NCI-H1417 (cell line): ENCODE data around the gene CCDC141.
"Not testable (repeated sequence)": the region's sequence is repeated elsewhere in the genome, so short reads cannot be mapped to it uniquely, and the experiment has no call there.

ENCODE experiments used
- DNase-seq, 3 experiments: peaks; one replicate each; lab custom pipeline; 2025; lab: John Stamatoyannopoulos, UW

The CCDC141 gene

GRCh38 chr2:179036353-179036905, 13.5 kb downstream of the CCDC141 start:
- no peak for DNase-seq

- DNase-seq, result no peak
Observed at GRCh38 chr2:179031731-179032408, 18.1 kb downstream of the CCDC141 start.

DNA sequence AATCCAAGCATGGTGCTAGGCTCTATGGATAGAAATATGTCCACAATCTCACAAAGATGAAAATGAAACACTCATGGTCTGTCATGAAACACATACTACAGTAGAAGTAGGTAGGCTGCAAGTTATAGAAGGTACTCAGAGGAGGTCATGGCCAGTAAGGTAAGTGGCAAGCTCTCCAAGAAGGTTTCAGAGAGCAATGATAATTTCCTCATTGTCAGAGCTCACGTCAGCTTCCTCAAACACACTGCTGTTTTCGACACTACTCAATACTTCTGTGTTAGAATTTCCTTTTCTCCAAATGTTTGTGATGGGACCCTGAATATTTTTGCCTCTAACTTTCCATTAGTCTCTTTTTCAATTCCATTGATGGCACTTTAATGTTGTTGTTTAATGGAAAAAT, 25.5 kb downstream of the CCDC141 start:
- no peak for DNase-seq

GRCh38 chr2:179022685-179023084, 27.3 kb downstream of the CCDC141 start:
- no peak for DNase-seq

DNA sequence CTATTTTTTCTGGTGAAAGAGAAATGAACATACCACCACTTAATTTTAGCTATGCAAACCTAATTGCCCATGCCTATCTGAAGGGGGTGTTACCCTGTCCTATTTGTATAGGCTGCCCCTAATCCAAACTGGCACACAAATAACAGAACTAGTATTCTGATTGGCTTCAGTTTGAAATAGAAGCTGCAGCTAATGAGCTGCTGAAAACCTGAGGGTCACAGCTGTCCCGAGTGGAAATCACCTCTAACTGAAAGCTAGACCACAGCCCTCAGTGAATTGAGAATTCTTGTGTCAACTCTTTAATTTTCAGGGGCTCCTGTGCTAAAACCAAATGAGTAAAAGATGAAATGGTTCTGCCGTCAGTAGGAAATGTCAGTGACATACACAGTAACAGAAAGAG, 28.7 kb downstream of the CCDC141 start:
- DNase-seq, result no peak

DNA sequence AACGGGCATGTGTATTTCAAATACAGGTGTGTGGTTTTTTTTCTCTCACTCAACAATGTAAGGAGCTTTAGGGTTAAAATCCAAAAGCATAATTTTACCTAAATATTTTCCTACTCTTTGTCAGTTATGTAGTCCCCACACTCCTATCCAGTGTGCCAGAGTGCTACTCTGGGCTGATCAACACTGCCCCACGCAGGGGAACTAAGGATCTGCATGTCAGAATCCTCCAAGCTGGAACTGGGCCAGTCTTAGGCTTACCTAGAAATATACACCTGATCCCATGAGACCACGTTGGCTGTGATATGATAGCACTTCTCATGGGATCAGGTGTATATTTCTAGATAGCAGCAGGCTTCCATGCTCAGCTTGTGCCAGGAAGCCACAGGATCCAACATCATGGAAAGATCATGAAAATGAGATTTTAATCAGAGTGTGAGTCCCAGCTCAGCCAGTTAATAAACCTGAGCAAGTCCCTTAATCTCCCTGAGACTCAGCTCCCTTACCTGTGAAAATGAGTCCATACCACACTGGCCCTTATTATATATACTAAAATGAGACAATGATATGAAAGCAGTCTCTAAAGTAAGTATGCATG, 29.7 kb downstream of the CCDC141 start:
- peak; percentile 21 to 65 (median 58) for DNase-seq

GRCh38 chr2:179019260-179019659, 30.7 kb downstream of the CCDC141 start:
- no peak for DNase-seq

GRCh38 chr2:179017773-179018357, 32.1 kb downstream of the CCDC141 start:
- no peak for DNase-seq

DNA sequence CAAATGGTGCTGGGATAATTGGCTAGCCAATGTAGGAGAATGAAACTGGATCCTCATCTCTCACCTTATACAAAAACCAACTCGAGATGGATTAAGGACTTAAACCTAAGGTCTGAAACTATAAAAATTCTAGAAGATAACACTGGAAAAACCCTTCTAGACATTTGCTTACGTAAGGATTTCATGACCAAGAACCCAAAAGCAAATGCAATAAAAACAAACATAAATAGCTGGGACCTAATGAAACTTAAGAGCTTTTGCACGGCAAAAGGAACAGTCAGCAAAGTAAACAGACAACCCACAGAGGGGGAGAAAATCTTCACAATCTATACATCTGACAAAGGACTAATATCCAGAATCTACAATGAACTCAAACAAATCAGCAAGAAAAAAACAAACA, 35.7 kb downstream of the CCDC141 start:
- not testable (repeated sequence) for DNase-seq

DNA sequence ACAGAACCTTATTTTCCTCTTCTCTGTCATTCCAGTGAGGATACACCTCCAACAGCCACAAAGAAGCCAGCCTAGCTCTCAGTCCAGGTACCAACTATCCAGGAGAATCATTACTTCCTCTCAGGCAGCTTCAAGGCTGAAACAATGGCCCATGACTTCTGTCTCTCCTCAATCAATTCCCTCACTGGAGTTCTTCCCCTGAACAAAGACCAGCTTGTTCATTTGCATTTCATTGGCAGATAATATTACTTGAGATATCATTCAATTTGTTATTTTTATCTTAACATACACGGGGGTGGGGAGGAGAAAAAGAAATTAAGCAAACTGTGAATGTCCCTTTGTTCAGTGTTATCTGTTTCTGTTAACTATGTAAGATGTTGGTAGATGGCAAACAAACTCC, 44.0 kb downstream of the CCDC141 start:
- DNase-seq, result no peak

GRCh38 chr2:178999476-178999875, 50.5 kb downstream of the CCDC141 start:
- DNase-seq, result no peak

DNA sequence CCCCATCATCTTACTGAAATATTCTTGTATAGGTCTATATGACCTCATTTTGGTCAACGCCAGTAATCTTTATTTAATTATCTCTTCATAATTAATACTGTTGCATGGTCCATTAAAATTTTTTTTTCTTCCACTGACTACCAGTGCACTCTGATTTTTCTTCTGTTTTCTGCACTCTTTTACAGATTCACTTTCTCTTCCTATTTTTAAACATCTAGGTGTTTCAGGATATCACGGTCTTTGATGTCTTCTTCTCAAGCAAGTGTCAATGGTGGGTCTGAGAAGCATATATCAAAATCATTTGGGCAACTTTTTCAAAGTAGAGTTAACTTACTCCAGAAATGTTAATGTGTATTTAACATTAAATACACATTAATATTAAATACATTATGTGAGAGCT, 51.4 kb downstream of the CCDC141 start:
- DNase-seq, result no peak

DNA sequence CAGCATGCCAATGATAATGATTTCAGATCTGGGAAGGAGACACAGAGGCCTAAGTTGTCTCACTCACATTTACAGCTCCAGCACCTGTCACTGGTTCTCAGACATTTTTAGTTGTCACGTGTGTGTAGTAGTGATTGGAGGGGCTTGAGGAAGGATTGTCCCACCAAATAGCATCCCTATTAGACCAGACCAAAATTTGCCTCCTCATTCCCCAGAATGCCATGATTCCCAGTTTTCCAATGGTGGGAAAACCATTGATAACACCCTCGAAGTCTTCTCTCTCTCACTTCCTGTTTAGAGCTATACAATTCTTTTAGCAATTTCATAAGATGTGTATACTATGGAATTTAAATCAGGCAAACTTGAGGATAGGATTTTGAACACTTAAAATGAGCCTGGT, 52.5 kb downstream of the CCDC141 start:
- no peak for DNase-seq

GRCh38 chr2:178997067-178997466, 52.9 kb downstream of the CCDC141 start:
- no peak for DNase-seq

- DNase-seq, result no peak
Observed at GRCh38 chr2:178994264-178994663, 55.7 kb downstream of the CCDC141 start.

- DNase-seq, result no peak
Observed at GRCh38 chr2:178993788-178994187, 56.1 kb downstream of the CCDC141 start.

GRCh38 chr2:178992719-178993118, 57.2 kb downstream of the CCDC141 start:
- DNase-seq, result peak in 1 of 3 experiments; percentile 12

- no peak for DNase-seq
Observed at GRCh38 chr2:178990533-178991241, 59.2 kb downstream of the CCDC141 start.

GRCh38 chr2:178989424-178989823, 60.5 kb downstream of the CCDC141 start:
- not testable (repeated sequence) for DNase-seq

- not testable (repeated sequence) for DNase-seq
Observed at GRCh38 chr2:178982652-178983051, 67.3 kb downstream of the CCDC141 start.

DNA sequence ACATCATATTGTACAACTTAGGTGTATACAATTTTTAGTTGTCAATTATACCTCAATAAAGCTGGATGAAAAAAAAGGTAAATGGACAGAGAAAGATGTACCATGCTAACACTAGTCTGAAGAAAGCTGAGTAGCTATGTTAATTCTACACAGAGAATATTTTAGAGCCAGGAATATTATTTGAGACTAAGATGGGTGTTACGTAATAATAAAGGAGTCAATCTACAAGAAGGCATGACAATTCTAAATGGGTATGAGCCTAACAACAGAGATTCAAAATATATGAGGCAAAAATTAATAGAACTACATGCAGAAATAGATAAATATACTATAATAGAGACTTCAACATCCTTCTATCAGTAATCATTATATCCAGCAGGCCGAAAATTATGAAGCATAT, 69.1 kb downstream of the CCDC141 start:
- no peak for DNase-seq

GRCh38 chr2:178978667-178979066, 71.3 kb downstream of the CCDC141 start:
- no peak for DNase-seq

DNA sequence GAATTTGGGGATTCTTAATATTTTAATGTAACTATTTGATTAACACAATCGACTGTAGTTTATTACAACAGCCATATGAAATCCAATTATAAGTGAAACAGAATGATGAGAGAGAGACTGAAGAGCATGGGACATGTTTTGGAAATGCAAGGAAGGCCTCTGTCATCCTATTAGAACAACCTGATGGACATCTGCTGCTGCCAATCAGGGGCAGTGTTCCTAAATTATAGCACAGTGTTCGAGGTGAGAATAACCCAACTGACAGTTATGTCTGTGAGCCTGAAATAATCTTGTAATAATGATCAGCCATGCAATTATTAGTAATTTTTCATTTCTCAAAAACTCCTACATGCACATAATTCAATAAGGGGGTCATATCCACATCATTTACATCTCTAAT, 73.6 kb downstream of the CCDC141 start:
- no peak for DNase-seq
